KMS-11 (cell line): Measurements from ENCODE around the gene MRTFB.
"Not testable (repeated sequence)": the region's sequence is repeated elsewhere in the genome, so short reads cannot be mapped to it uniquely, and the experiment has no call there.

Source experiments
- H2AFZ ChIP-seq: fragments of 200-600 bp; sonication (generic); 2 replicates; pipeline ENCODE4 v1.6.1; 2016; ENCODE audit warnings: antibody characterized with exemption, mixed run types, low read depth
- H3K27ac ChIP-seq: fragments of 200-600 bp; sonication (generic); 2 replicates; pipeline ENCODE4 v1.6.1; 2016; ENCODE audit warnings: mild to moderate bottlenecking, mixed run types
- H3K27me3 ChIP-seq: fragments of 200-600 bp; sonication (generic); 2 replicates; pipeline ENCODE4 v1.6.1; 2017; ENCODE audit warnings: mild to moderate bottlenecking, low read depth, mixed run types, moderate library complexity; ENCODE audit not compliant: insufficient read depth
- H3K36me3 ChIP-seq: fragments of 200-600 bp; sonication (generic); 2 replicates; pipeline ENCODE4 v1.6.1; 2017; ENCODE audit warnings: mild to moderate bottlenecking, mixed run types; ENCODE audit not compliant: insufficient read depth
- H3K4me1 ChIP-seq: fragments of 200-600 bp; sonication (generic); 2 replicates; pipeline ENCODE4 v1.6.1; 2016; ENCODE audit warnings: mild to moderate bottlenecking, low read depth, mixed run types; ENCODE audit not compliant: poor library complexity, severe bottlenecking
- H3K4me2 ChIP-seq: fragments of 200-600 bp; sonication (generic); 2 replicates; pipeline ENCODE4 v1.7.0; 2016; ENCODE audit warnings: mild to moderate bottlenecking, mixed run types
- H3K4me3 ChIP-seq: fragments of 200-600 bp; sonication (generic); IDR thresholded peaks from 2 replicates; pipeline ENCODE4 v1.6.1; 2017; ENCODE audit warnings: low read depth, low read length, mixed read lengths; ENCODE audit not compliant: insufficient read depth
- H3K79me2 ChIP-seq: fragments of 200-600 bp; sonication (generic); 2 replicates; pipeline ENCODE4 v1.6.1; 2016; ENCODE audit warnings: low read depth, mixed run types; ENCODE audit not compliant: insufficient read depth
- H3K9ac ChIP-seq: fragments of 200-600 bp; sonication (generic); 2 replicates; pipeline ENCODE4 v1.6.1; 2016; ENCODE audit warnings: mild to moderate bottlenecking, mixed run types
- H4K20me1 ChIP-seq: fragments of 200-600 bp; sonication (generic); 2 replicates; pipeline ENCODE4 v1.6.1; 2016; ENCODE audit warnings: mild to moderate bottlenecking, mixed run types; ENCODE audit not compliant: insufficient read depth
- TF ChIP-seq, protein P1 (sequence below): fragments of 200-600 bp; sonication (generic); conservative IDR thresholded peaks from 2 replicates; pipeline ENCODE4 v1.6.1; 2017; ENCODE audit warnings: low read depth, mild to moderate bottlenecking, antibody characterized with exemption, low read length, moderate library complexity, mixed read lengths

The MRTFB gene

DNA sequence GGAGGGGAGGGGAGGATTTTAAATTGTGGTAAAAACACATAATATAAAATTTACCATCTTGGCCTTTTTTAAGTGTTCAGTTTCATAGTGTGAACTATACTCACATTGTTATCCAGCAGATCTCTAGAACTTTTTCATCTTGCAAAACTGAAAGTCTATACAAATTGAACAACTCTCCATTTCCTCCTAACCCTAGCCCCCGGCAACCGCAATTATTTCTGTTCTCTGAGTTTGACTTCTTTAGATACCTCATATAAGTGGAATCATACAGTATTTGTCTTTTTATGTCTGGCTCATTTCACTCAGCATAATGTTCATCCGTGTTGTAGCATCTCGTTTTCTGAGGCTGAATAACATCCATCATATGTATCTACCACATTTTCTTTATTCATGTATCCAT is 30.0 kb upstream of the MRTFB start:
- H3K27ac ChIP-seq: no peak overlapping the region
- H3K36me3 ChIP-seq: no peaks in the 10 kb centered on the region
- no peak overlapping the region for H3K4me2 ChIP-seq
- H3K9ac ChIP-seq: no peak overlapping the region
- no peaks in the 10 kb centered on the region for H4K20me1 ChIP-seq
- no peaks in the 10 kb centered on the region for H3K27me3 ChIP-seq
- no peak overlapping the region for H3K4me3 ChIP-seq
- no peak overlapping the region for H2AFZ ChIP-seq
- no peaks in the 10 kb centered on the region for H3K4me1 ChIP-seq
- TF ChIP-seq, protein P1, sequence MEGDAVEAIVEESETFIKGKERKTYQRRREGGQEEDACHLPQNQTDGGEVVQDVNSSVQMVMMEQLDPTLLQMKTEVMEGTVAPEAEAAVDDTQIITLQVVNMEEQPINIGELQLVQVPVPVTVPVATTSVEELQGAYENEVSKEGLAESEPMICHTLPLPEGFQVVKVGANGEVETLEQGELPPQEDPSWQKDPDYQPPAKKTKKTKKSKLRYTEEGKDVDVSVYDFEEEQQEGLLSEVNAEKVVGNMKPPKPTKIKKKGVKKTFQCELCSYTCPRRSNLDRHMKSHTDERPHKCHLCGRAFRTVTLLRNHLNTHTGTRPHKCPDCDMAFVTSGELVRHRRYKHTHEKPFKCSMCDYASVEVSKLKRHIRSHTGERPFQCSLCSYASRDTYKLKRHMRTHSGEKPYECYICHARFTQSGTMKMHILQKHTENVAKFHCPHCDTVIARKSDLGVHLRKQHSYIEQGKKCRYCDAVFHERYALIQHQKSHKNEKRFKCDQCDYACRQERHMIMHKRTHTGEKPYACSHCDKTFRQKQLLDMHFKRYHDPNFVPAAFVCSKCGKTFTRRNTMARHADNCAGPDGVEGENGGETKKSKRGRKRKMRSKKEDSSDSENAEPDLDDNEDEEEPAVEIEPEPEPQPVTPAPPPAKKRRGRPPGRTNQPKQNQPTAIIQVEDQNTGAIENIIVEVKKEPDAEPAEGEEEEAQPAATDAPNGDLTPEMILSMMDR: no peak
- no peaks in the 10 kb centered on the region for H3K79me2 ChIP-seq

DNA sequence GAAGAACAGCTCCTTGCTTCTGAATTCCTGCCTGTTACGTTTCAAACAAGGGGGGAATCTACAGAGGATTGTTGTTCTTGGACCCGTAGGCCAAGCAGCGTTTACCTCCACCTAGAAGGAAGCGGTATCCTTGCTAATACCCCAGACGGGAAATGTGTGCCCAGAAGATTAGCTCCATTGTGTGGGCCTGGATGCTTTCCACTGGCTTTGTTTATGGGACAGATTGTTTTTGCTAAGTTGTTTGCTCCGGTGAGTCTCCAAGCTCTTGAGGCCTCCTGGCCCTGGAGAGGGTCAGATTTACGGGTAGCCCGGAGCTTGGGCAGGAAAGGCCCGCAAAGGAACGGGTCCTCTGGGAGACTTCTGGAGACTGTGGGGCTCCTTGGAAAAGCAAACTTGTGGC is 28.4 kb upstream of the MRTFB start:
- Histone ChIP-seq H3K36me3 (no peaks in the 10 kb centered on the region), H3K9ac (no peak overlapping the region), H3K4me2 (no peak overlapping the region), H4K20me1 (no peaks in the 10 kb centered on the region), H3K4me1 (no peaks in the 10 kb centered on the region), H3K27ac (no peak overlapping the region), H2AFZ (no peak overlapping the region), H3K79me2 (no peaks in the 10 kb centered on the region), H3K27me3 (no peaks in the 10 kb centered on the region), H3K4me3 (no peak overlapping the region)
- TF ChIP-seq, protein P1: no peak

DNA sequence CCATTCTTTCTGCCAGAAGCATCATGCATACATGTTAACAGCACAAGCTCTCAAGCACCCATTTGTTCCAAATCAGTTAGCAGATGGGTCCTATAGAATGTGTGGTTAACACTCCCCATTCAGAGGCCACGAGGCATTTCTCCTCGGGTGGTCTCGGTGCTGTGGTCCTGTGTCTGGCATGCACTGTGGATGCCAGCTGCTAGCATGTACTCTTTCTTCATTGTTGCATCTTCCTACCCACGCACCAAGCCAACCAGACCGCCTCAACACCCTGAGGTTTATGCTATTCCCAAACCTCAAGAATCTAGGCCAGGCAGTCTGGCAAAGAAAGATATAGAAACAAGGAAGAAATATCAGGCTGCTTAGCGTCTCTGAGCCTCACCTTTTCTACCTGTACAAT is 27.8 kb upstream of the MRTFB start:
- H3K27ac ChIP-seq: no peak overlapping the region
- no peaks in the 10 kb centered on the region for H3K4me1 ChIP-seq
- H3K9ac ChIP-seq: no peak overlapping the region
- H3K36me3 ChIP-seq: no peaks in the 10 kb centered on the region
- no peak overlapping the region for H2AFZ ChIP-seq
- no peaks in the 10 kb centered on the region for H4K20me1 ChIP-seq
- TF ChIP-seq, protein P1: no peak
- H3K79me2 ChIP-seq: no peaks in the 10 kb centered on the region
- no peak overlapping the region for H3K4me3 ChIP-seq
- no peak overlapping the region for H3K4me2 ChIP-seq
- no peaks in the 10 kb centered on the region for H3K27me3 ChIP-seq

DNA sequence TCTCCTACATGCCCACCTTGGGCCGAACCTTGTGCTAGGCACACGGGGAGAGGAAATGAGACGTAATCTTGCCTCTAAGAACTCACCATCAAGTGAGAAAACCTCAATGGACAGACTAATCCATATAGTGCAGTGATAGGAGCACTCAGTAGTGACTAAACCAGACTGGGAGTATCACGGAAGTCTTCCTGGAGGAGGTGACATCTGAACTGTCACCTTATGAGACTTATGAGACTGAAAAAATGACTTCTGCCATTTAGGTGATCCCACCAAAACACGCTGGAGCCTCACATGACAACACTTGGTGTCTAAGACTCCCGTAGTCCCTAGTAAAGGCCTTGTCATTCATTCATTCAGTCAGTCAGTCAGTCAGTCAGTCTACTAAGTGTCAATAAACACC is 27.3 kb upstream of the MRTFB start:
- no peaks in the 10 kb centered on the region for H3K36me3 ChIP-seq
- no peak overlapping the region for H3K9ac ChIP-seq
- H4K20me1 ChIP-seq: no peaks in the 10 kb centered on the region
- no peaks in the 10 kb centered on the region for H3K4me1 ChIP-seq
- no peaks in the 10 kb centered on the region for H3K79me2 ChIP-seq
- TF ChIP-seq, protein P1: no peak
- H3K27ac ChIP-seq: no peak overlapping the region
- no peak overlapping the region for H3K4me3 ChIP-seq
- no peak overlapping the region for H3K4me2 ChIP-seq
- no peaks in the 10 kb centered on the region for H3K27me3 ChIP-seq
- no peak overlapping the region for H2AFZ ChIP-seq

DNA sequence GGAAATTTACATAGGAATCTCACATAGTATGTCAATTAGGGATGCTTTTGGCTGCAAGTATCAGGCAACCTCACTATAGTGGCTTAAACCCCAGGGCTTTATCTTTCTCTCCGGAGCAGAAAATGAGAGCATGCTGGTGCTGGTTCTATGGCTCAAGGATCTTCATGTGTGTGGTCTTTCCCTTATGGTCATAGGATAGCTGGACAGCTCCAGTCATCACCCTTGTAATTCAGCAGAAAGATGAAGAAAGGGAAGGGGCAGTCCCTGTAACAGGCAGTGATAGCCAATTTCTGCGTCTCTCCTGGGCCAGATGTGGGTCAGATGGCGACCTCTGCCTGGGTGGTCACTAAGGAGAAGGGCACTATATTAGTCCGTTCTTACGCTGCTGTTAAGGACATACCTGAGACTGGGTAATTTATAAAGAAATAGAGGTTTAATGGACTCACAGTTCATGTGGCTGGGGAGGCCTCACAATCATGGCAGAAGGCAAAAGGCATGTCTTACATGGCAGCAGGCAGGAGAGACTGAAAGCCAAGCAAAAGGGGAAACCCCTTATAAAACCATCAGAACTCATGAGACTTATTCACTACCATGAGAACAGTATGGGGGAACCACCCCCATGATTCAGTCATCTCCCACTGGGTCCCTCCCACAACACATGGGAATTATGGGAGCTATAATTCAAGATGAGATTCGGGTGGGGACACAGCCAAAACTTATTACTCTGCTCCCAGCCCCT is 23.8 kb upstream of the MRTFB start:
- H2AFZ ChIP-seq: not testable (repeated sequence)

More for the DNA sequence above, 23.8 kb upstream of the MRTFB start:
- H3K4me1 ChIP-seq, H4K20me1 ChIP-seq, H3K9ac ChIP-seq, H3K4me2 ChIP-seq, H3K36me3 ChIP-seq, H3K27me3 ChIP-seq, H3K27ac ChIP-seq, H3K79me2 ChIP-seq, H3K4me3 ChIP-seq: not testable (repeated sequence)
